GM08714 (cell line): Measurements from ENCODE around the gene EIF3M.

ENCODE experiments used
- H3K4me3 ChIP-seq: fragments of 200-500 bp; sonication (Bioruptor generic); 2 replicates; pipeline ENCODE4 v1.5.1; 2014; ENCODE audit warnings: mild to moderate bottlenecking, low read length, inconsistent platforms
- ZNF274 ChIP-seq: IDR thresholded peaks from 2 replicates; pipeline ENCODE4 v1.6.1; 2012; ENCODE audit warnings: mild to moderate bottlenecking, low read depth, low read length

Gene EIF3M

GRCh38 chr11:32630844-32631243, 47.2 kb downstream of the EIF3M start:
- no peak overlapping the region for H3K4me3 ChIP-seq
- no peak for TF ChIP-seq ZNF274

GRCh38 chr11:32635819-32636218, 52.2 kb downstream of the EIF3M start:
- H3K4me3 ChIP-seq, result no peak overlapping the region
- no peak for TF ChIP-seq ZNF274

- no peak overlapping the region for H3K4me3 ChIP-seq
- no peak for TF ChIP-seq ZNF274
Observed at GRCh38 chr11:32641361-32641760, 57.7 kb downstream of the EIF3M start.

- TF ChIP-seq ZNF274, result no peak
- no peak overlapping the region for H3K4me3 ChIP-seq
Observed at GRCh38 chr11:32643526-32643925, 59.9 kb downstream of the EIF3M start.
